Central memory CD4-positive, alpha-beta T cell (primary cell): ENCODE data around the gene RNF166.

Experiments used
- DNase-seq: peaks from one replicate; pipeline ENCODE4 v3.0.0; 2022

The RNF166 gene

DNA sequence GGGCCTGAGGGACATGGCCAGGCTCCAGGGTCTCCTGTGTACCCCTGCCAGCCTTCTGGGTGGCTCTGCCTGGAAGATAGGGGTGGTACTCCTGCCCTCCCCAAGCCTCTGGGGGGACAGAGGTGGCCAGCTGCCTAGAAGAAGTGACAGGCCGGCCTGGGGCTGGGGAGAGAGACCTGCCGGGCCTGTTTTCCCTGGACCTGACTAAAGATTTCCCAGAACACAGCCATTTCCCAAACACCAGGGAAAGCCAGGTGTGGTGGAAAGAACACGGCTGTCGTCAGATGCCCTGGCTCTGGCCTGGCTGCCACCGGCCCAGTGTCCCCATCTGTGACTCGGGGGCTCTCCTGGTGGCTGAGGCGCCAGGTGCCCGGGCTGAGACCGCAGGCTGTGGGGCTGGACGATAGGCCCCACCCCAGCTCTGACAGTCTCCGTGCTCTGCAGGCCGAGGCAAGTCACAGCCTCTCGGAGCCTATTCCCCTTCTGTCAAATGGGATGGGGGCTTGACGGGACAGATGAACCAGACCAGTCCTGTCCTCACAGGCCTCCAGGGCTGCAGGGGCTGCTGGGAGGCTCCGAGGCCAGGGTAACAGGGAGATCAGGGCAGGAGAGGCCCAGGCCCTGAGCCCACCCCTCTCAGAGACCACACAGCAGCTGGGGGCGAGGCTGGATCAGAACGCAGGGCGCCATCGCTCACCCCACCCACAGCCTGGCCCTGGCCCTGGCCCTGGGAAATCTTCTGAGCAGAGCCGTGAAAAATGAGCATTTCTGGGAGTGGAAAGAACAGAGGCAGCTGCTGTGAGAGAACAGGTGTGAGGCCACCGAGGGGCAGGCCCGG lies 33.1 kb upstream of the RNF166 start:
- DNase-seq: no peak

DNA sequence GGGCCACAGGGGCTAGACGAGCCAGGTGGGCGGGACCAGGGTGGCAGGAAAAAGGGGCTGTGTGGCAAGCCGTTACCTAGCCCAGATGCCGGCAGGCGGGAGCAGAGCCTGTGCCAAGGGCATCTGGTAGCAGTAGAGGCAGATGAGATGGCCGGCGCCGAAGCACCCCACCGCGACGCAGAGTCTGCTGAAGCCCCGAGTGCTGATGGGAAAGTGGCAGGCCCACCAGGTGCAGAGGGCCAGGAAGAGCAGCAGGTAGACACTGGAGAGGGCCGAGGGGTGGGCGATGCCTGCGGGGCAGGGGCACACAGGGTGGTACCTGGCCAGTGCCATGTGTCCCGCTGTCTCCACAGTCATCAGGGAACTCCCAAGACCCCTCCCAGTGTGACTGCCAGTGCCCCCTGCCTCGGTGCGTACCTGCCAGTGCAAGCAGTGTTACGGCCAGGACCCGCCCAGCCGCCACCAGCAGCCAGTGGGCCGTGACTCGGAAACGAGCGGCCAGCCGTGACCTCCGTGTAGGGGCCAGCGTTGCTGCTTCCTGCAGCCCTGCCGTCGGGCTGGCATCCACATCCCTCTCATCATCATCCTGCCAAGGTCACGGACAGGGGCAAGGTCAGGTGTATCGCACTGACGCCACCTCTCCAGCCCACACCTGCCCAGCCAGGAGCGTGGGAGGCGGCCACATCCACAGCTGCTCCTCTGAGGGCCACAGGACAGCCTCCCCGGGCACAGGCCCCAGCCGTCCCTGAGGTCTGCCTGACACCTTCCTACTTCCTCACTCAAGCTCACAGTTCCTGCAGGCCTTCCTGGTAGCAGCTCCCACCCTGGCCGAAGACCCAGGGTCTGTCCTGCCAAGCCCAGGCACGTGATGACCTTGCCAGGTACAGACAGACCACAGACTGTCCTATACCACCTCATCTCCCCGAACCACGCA lies 32.2 kb upstream of the RNF166 start:
- DNase-seq: no peak

GRCh38 chr16:88737298-88738150 lies 31.3 kb upstream of the RNF166 start:
- DNase-seq: peak; percentile 63

DNA sequence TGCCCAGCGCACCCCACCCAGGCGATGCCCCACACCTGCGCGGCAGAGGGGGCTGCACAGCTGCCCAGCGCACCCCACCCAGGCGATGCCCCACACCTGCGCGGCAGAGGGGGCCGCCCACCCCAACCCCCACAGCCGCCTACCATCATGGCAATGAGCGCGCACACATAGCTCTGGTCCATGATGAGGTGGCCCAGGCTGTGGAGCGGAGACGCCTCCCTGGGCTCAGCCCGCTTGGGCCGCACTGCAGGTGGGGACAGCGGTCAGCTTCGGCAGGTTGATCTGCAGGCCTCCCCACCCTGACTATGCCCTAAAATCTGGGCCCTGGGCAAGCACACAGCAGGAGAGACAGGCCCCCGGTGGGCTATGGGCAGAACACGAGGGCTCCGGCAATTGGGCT lies 30.3 kb upstream of the RNF166 start:
- DNase-seq: no peak

- no peak for DNase-seq
Observed at GRCh38 chr16:88736088-88736487, 29.9 kb upstream of the RNF166 start.

DNA sequence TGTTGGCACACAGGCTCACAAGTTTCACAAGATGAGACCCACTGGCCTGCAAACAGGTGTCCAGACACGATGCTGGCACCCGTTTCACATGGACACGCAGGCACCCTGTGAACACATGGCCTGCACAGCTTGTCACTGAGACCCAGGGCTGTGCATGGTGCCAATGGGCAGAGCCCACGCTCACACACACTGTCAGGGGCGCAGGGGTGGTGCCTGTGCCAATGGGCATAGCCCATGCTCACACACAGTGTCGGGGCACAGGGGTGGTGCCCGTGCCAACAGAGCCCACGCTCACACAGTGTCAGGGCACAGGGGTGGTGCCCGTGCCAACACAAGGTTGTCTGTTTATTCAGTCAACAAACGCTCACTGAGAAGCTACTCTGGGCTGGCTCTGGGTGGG lies 29.4 kb upstream of the RNF166 start:
- no peak for DNase-seq

- no peak for DNase-seq
Observed at GRCh38 chr16:88735121-88735520, 28.9 kb upstream of the RNF166 start.

DNA sequence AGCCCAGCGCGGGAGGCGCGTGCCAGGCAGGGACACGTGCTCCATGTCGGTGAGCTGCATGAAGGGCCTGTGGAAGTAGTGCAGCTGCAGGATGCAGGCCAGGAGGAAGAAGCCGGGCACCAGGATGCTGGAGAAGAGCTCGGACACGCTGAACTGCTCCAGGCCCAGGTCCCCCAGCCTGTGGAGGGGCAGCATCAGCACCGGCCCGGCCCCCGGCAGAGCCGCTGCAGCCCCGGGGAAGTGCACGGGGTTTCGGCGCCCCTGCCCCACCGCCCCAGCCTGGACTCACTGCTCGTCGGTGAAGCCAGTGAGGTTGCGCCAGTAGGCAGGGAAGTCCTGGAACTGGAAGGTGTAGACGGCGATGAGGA lies 28.1 kb upstream of the RNF166 start:
- no peak for DNase-seq

GRCh38 chr16:88733630-88734360 lies 27.6 kb upstream of the RNF166 start:
- no peak for DNase-seq

DNA sequence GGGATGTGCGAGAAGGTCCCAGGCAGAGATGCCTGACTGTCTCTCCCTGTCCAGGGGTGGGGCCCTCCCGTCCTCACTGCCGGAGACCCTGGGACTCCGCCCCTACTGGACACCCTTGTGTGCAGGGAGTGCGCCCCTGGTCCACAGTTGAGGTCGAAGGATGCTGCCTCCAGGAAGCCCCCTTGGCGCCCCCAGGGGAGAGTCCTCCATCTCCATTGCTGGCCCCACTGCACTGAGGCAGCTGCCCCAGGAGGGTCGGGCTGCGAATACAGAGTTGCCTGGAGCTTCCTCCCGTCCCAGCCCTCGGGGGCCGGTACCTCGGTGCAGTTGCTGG lies 26.7 kb upstream of the RNF166 start:
- DNase-seq: no peak

DNA sequence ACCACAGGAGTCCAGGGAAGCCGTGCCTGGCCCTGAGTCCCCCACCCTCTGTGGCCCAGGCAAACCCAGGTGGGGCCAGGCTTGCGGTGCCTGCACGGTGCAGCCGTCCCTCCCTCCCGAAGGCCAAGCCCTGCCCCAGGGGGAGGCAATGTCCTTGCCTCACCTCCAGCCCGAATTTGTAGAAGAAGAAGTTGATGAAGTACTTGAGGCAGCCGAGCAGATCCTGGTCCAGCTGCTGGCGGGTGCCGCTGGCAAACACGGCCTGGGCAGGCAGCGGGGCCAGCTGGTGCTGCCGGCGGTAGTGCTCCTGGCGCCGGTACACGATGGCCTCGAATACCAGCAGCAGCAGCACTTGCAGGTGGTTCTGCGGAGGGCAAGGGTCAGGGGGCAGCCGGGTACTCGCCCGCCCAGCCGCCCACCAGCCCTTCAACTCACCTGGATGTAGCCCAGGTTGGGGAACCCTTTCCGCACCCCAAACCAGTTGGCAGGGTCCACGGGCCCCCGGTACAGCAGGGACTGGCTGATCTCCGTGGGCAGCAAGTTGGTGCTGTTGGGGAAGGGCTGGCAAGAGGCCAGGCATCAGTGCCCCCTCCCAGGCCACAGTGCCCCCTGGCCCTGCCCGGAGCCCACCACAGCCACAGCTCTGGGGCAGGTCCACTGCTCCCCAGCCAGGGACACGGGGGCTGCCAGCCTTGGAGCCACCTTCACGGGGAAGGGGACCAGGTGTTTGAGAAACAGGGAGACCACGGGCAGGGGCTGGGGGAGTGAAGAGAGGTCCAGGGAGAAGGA lies 26.2 kb upstream of the RNF166 start:
- no peak for DNase-seq

DNA sequence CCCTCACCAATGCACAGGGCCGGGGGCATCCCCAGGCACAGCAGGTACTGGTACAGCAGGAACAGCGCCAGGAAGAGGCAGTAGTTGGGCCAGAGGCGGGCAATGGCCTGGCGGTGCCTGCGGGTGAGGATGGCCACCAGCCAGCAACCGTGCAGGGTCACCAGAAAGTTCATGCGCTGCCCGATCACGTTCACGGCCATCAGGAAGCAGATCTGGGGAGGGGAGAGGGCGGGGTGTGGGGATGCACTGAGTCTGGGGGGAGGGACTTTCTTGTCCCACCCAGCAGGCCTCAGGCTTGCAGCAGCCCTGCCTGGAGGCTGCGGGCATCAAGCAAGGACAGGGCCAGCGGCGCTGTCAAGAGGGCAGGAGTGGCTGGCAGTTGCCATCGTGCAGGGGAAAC lies 25.5 kb upstream of the RNF166 start:
- DNase-seq: no peak

DNA sequence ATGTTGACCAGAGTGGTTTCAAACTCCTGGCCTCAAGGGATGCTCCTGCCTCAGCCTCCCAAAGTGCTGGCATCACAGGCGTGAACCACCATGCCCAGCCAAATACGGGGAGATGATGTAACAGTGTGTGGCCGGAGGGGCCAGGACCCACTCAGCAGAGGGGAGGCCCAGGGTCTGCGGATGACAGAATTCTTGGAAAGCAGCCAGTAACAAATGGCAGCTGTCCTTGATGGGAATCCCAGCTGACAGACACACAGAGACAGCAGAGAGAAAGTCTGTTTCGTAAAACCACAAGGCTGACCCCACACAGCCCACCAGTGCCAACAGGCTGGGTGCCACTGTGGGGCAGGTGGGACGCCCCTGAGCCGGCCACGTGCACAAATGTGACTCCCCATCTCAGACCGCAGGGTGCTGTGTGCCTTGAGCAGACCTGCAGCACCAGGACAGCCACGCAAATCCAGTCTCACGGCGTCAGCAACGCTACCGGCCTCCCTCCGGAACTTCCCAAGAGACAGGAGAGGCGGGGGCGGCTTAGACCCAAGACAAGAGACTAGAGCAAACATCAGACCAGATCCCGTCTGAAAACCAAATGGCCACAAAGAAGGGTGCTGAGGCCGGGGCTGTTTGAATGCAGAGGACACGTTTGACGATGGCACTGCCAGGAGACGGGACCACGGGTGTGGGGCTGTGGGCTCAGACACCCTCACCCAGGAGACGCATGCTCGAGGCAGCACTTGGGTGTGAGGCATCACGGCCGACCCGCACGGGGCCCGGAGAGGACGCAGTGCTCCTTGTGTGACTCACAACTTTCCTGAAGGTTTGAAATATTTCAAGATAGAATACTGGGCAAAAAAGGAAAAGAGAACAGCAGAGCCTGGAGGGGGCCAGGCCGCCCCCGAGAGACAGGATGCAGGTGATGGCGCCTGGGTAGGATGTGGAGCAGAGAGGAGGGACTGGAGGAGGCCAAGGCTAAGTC lies 24.7 kb upstream of the RNF166 start:
- DNase-seq: no peak

GRCh38 chr16:88727871-88728270 lies 21.7 kb upstream of the RNF166 start:
- DNase-seq: no peak

- DNase-seq: no peak
Observed at GRCh38 chr16:88726981-88727380, 20.8 kb upstream of the RNF166 start.

DNA sequence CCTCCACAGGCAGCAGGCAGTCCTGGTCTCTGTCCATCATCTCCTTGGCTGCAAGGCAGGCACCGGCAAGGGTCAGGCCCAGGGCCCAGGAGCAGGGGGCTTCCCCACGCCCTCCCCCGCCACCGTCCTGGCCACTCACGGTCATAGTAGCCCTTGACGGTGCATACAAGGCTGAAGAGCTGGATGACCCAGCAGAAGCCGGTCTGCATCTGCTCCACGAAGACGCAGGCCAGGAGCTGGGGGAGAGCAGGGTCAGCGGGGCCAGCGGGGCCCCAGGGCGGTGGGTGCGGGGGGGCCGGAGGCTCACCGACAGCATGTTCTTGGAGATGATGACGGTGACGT lies 20.2 kb upstream of the RNF166 start:
- DNase-seq: no peak

DNA sequence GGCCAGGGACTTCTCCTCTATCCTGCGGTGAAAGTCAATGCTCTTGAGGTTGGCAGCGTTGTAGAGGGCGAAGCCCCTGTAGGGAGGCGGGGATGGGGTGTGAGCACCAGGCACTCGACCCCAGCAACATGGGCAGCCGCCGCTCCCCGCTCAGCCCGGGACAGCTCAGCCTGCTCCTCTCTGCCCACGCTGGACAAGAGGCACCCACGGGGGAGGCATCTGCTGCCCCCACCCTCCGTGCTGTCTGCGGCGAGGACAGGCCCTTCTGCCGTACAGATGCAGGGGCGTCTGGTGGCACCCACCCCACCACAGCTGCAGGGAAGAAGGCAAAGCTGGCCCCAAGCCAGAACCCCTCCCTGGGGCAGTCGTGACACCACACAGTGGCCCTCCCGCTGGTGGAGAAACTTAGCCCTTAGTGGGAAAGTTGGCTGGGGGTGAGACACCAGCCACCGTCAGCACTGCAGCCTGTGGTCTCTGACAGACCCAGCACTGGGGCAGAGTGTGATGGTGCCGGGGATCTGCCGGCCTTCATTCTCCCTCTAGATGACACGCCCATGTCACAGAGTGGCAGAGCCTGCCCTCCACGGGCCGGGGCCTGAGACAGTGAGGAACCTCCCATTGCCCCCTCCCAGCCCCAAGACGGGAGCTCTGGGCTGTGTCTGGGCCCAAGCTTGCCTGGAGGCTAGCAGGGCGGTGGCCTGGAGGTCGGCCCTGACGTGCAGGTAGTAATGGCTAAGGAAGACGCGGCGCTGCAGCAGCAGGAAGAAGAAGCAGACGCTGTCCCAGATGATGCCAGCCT lies 19.6 kb upstream of the RNF166 start:
- DNase-seq: no peak

GRCh38 chr16:88724855-88725555 lies 18.8 kb upstream of the RNF166 start:
- DNase-seq: no peak

GRCh38 chr16:88723911-88724310 lies 17.7 kb upstream of the RNF166 start:
- DNase-seq: no peak
